Endothelial cell of umbilical vein (primary cell): ENCODE results near the gene HNRNPA2B1. TPM values are rescaled to one million over a fixed set of nuclear protein-coding genes. Genes with fewer than 3 reads are reported as not detected.

Experiments
- BruUV-seq: library from RNA; stranded (reverse); fragments of 400-500 nt; replicated peaks from 2 replicates; lab custom pipeline; 2021; lab: Mats Ljungman, UMichigan
- CTCF ChIA-PET: fragments of 300-600, 350-600 bp; sonication (Branson Sonifier 250); formaldehyde crosslinking; loops from one replicate; lab custom pipeline; 2021; ENCODE audit warnings: antibody characterized with exemption, inconsistent platforms; lab: Charles Lee
- POLR2A ChIA-PET: fragments of 300-600, 350-600 bp; sonication (Branson Sonifier 250); formaldehyde crosslinking; loops from one replicate; lab custom pipeline; 2021; ENCODE audit warnings: antibody characterized with exemption, inconsistent platforms; lab: Charles Lee
- DNase-seq: peaks from one replicate; pipeline ENCODE4 v3.0.0-alpha.2; 2011; ENCODE audit warnings: low read depth, low spot score
- FAIRE-seq: peaks from 2 replicates; lab custom pipeline; 2011; peaks lifted over from hg19 to GRCh38; lab: Jason Lieb, UNC
- H2AFZ ChIP-seq: 2 replicates; pipeline ENCODE4 v1.6.0; 2012; ENCODE audit warnings: low read depth, low read length, control low read depth, inconsistent platforms
- H3K27ac ChIP-seq: 2 replicates; pipeline ENCODE4 v1.5.1; 2011; ENCODE audit warnings: low read depth, mild to moderate bottlenecking, control low read depth, low read length, moderate library complexity; ENCODE audit not compliant: insufficient read depth
- H3K27me3 ChIP-seq, 2 experiments: 2 replicates each; pipeline versions ENCODE4 v1.6.0 to v1.6.1; 2011; ENCODE audit warnings: low read length in 2 of 2, mixed read lengths in 1 of 2; ENCODE audit not compliant: control insufficient read depth in 2 of 2, insufficient read depth in 2 of 2
- H3K36me3 ChIP-seq, 2 experiments: 2 replicates in 1 of 2; 3 replicates in 1 of 2; pipeline ENCODE4 v1.5.1; 2011; ENCODE audit warnings: low read length in 2 of 2, mild to moderate bottlenecking in 1 of 2, moderate library complexity in 1 of 2; ENCODE audit not compliant: control insufficient read depth in 2 of 2, insufficient read depth in 2 of 2; ENCODE audit errors: extremely low read depth in 1 of 2
- H3K4me1 ChIP-seq: 3 replicates; pipeline ENCODE4 v1.5.1; 2011; ENCODE audit warnings: mild to moderate bottlenecking, low read length; ENCODE audit not compliant: control insufficient read depth, insufficient read depth; ENCODE audit errors: extremely low read depth
- H3K4me2 ChIP-seq: 2 replicates; pipeline ENCODE4 v1.6.1; 2011; ENCODE audit warnings: low read length, control low read depth, mixed read lengths; ENCODE audit not compliant: insufficient read depth
- H3K4me3 ChIP-seq, 3 experiments: fragments of 200-600 bp in 1 of 3; sonication (generic), shearing (Covaris generic) in 1 of 3; replicated peaks in 1 of 3; 2 replicates each; pipeline ENCODE4 v1.5.1; 2011 to 2016; ENCODE audit warnings: control low read depth in 3 of 3, low read length in 3 of 3, mild to moderate bottlenecking in 2 of 3, inconsistent platforms in 1 of 3, low read depth in 1 of 3, moderate library complexity in 1 of 3; ENCODE audit not compliant: insufficient read depth in 1 of 3
- H3K79me2 ChIP-seq: 2 replicates; pipeline ENCODE4 v1.6.0; 2012; ENCODE audit warnings: low read length, inconsistent platforms; ENCODE audit not compliant: control insufficient read depth, insufficient read depth
- H3K9ac ChIP-seq: replicated peaks from 2 replicates; pipeline ENCODE3; 2011; ENCODE audit warnings: low read length, control low read depth; ENCODE audit not compliant: insufficient read depth; ENCODE audit errors: extremely low read depth
- H3K9me1 ChIP-seq: replicated peaks from 3 replicates; pipeline ENCODE4 v1.6.0; 2011; ENCODE audit warnings: mild to moderate bottlenecking, low read length; ENCODE audit not compliant: control insufficient read depth, insufficient read depth; ENCODE audit errors: extremely low read depth
- H3K9me3 ChIP-seq: replicated peaks from 2 replicates; pipeline ENCODE4 v1.5.1; 2012; ENCODE audit warnings: low read length, inconsistent platforms; ENCODE audit not compliant: control insufficient read depth, insufficient read depth
- H4K20me1 ChIP-seq: replicated peaks from 2 replicates; pipeline ENCODE3; 2011; ENCODE audit warnings: mild to moderate bottlenecking, low read length; ENCODE audit not compliant: control insufficient read depth, insufficient read depth; ENCODE audit errors: extremely low read depth
- GATA2 ChIP-seq: IDR thresholded peaks from 2 replicates; pipeline ENCODE4 v1.7.0; 2011; ENCODE audit warnings: low read depth, mild to moderate bottlenecking, moderate library complexity, mixed read lengths, low read length; ENCODE audit not compliant: insufficient read length, insufficient read depth
- JUN ChIP-seq: IDR thresholded peaks from 2 replicates; pipeline ENCODE4 v1.6.1; 2011; ENCODE audit warnings: borderline replicate concordance, low read depth; ENCODE audit not compliant: insufficient read length, insufficient read depth
- POLR2A ChIP-seq: IDR thresholded peaks from 2 replicates; pipeline ENCODE4 v1.6.1; 2012; ENCODE audit warnings: low read depth, mild to moderate bottlenecking, control low read depth, low read length
- POLR2AphosphoS5 ChIP-seq: IDR thresholded peaks from 2 replicates; pipeline ENCODE4 v1.6.1; 2012; ENCODE audit warnings: low read depth, mild to moderate bottlenecking, control low read depth, low read length, moderate library complexity; ENCODE audit not compliant: insufficient read depth
- dilution Hi-C: fragments of 300-500 bp; cut with MboI; formaldehyde crosslinking; loops from one replicate; pipeline ENCODE4 v1.15.0; 2019; ENCODE audit warnings: low sequenced_read_pairs; ENCODE audit not compliant: extremely low pct_ligation_motif_present
- intact Hi-C: fragments of 100-400 bp; cut with micrococcal nuclease; formaldehyde crosslinking; loops from one replicate; pipeline ENCODE4 v1.10.0; 2022
- polyA plus RNA-seq, 4 experiments: library from polyadenylated mRNA; depleted of rRNA in 3 of 4; stranded (reverse) in 3 of 4; unstranded in 1 of 4; fragments of >200 nt; gene quantifications; 2 replicates each; pipeline versions ENCODE4 v1.2.1 to v1.2.3, GENCODE V29; 2011 to 2012; ENCODE audit warnings: missing spikeins in 1 of 4
- total RNA-seq: library from RNA; stranded (reverse); gene quantifications from 2 replicates; pipeline ENCODE4 v1.2.3, GENCODE V29; 2021
- TF ChIP-seq, protein P1 (sequence below): IDR thresholded peaks from 2 replicates; pipeline ENCODE4 v1.6.1; 2011; ENCODE audit not compliant: insufficient read depth, insufficient read length
- TF ChIP-seq, protein P2 (sequence below), 2 donors: IDR thresholded peaks; 1 replicate in 1 of 2; 2 replicates in 1 of 2; pipeline ENCODE4 v1.5.1; 2011; ENCODE audit warnings: low read length in 2 of 2, mild to moderate bottlenecking in 2 of 2, moderate library complexity in 2 of 2, control low read depth in 1 of 2, inconsistent platforms in 1 of 2, low read depth in 1 of 2; ENCODE audit not compliant: insufficient read depth in 1 of 2; ENCODE audit errors: extremely low read depth in 1 of 2

The HNRNPA2B1 gene
- total and polyA plus RNA-seq, 2 donors (not counting 3 experiments of a cell fraction or from before 2014, with no cell fraction given), result 198 to 703 TPM

DNA sequence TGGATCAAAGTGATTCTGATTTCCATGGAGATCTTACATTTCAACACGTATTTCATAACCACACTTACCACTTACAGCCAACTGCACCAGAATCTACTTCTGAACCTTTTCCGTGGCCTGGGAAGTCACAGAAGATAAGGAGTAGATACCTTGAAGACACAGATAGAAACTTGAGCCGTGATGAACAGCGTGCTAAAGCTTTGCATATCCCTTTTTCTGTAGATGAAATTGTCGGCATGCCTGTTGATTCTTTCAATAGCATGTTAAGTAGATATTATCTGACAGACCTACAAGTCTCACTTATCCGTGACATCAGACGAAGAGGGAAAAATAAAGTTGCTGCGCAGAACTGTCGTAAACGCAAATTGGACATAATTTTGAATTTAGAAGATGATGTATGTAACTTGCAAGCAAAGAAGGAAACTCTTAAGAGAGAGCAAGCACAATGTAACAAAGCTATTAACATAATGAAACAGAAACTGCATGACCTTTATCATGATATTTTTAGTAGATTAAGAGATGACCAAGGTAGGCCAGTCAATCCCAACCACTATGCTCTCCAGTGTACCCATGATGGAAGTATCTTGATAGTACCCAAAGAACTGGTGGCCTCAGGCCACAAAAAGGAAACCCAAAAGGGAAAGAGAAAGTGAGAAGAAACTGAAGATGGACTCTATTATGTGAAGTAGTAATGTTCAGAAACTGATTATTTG lies 15.3 kb downstream of the HNRNPA2B1 start:
- dilution Hi-C loops, result loop anchor here (25.0 kb wide), 1 partner anchor 977 kb away; the partner anchor contains the start of genes HOXA10, HOXA3, HOXA7 and HOXA9
- peaks cover 10% of the 10 kb centered on the region for H4K20me1 ChIP-seq

More for the DNA sequence above, 15.3 kb downstream of the HNRNPA2B1 start:
- ChIA-PET POLR2A (interaction anchor here (0.9 kb wide), 1 partner anchor 13 kb away, joined by 4 read pairs; no protein-coding TSS in a partner anchor), CTCF (interaction anchor here (1.6 kb wide), 1 partner anchor 94 kb away, joined by 4 read pairs; no protein-coding TSS in a partner anchor)
- Histone ChIP-seq H3K36me3 (peaks cover 21 to 33% of the 10 kb centered on the region in 2 experiments), H3K4me3 (no peak overlapping the region), H3K4me2 (no peak overlapping the region), H3K9me3 (no peaks in the 10 kb centered on the region), H2AFZ (no peak overlapping the region), H3K4me1 (no peaks in the 10 kb centered on the region), H3K79me2 (peaks cover 14% of the 10 kb centered on the region), H3K27me3 (no peaks in the 10 kb centered on the region), H3K9ac (no peak overlapping the region), H3K27ac (no peak overlapping the region), H3K9me1 (no peaks in the 10 kb centered on the region)
- BruUV-seq, result TSS peak; percentile 20
- TF ChIP-seq POLR2A (no peak), POLR2AphosphoS5 (peak; percentile 21), GATA2 (no peak), JUN (no peak)
- TF ChIP-seq, protein P1, sequence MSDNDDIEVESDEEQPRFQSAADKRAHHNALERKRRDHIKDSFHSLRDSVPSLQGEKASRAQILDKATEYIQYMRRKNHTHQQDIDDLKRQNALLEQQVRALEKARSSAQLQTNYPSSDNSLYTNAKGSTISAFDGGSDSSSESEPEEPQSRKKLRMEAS, result no peak
- TF ChIP-seq, protein P2, sequence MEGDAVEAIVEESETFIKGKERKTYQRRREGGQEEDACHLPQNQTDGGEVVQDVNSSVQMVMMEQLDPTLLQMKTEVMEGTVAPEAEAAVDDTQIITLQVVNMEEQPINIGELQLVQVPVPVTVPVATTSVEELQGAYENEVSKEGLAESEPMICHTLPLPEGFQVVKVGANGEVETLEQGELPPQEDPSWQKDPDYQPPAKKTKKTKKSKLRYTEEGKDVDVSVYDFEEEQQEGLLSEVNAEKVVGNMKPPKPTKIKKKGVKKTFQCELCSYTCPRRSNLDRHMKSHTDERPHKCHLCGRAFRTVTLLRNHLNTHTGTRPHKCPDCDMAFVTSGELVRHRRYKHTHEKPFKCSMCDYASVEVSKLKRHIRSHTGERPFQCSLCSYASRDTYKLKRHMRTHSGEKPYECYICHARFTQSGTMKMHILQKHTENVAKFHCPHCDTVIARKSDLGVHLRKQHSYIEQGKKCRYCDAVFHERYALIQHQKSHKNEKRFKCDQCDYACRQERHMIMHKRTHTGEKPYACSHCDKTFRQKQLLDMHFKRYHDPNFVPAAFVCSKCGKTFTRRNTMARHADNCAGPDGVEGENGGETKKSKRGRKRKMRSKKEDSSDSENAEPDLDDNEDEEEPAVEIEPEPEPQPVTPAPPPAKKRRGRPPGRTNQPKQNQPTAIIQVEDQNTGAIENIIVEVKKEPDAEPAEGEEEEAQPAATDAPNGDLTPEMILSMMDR (IDR thresholded peaks at IDR 0.05; ENCODE audit: extremely low read depth in 1 of 2, insufficient read depth in 1 of 2, low read depth in 1 of 2, low read length in 2 of 2), result no peak
- DNase-seq, result no peak
- no peak for FAIRE-seq
- intact Hi-C loops, result no loop called here
